Natural killer cell (primary cell): Measurements from ENCODE around the gene MRPL52. TPM values are rescaled to one million over a fixed set of nuclear protein-coding genes. Genes with fewer than 3 reads are reported as not detected.

ENCODE experiments used
- ATAC-seq, 3 donors: fragments of 150-1000 bp in 2 of 3; fragments of 200-7000 bp in 1 of 3; cut with Tn5 transposase; 1 replicate in 1 of 3; 2 replicates in 2 of 3; pipeline ENCODE4 v1.10.0; 2021; ENCODE audit warnings: mild to moderate bottlenecking in 2 of 3, moderate library complexity in 2 of 3
- DNase-seq, 2 donors: peaks; one replicate each; pipeline versions ENCODE4 v3.0.0 to v3.0.0-alpha.2; 2013 to 2021; ENCODE audit warnings: mixed read lengths in 1 of 2
- H3K27ac ChIP-seq: one replicate; pipeline ENCODE4 v1.5.1; 2013; ENCODE audit warnings: mild to moderate bottlenecking, low read length
- H3K27me3 ChIP-seq: one replicate; pipeline ENCODE4 v1.6.1; 2013; ENCODE audit warnings: low read length; ENCODE audit not compliant: control insufficient read depth, insufficient read depth
- H3K36me3 ChIP-seq: one replicate; pipeline ENCODE4 v1.6.1; 2013; ENCODE audit warnings: low read length; ENCODE audit not compliant: control insufficient read depth, insufficient read depth
- H3K4me1 ChIP-seq: one replicate; pipeline ENCODE4 v1.6.1; 2013; ENCODE audit warnings: low read length; ENCODE audit not compliant: control insufficient read depth, insufficient read depth
- H3K4me3 ChIP-seq: one replicate; pipeline ENCODE4 v1.5.1; 2013; ENCODE audit warnings: low read length
- H3K9me3 ChIP-seq: one replicate; pipeline ENCODE4 v1.6.1; 2013; ENCODE audit warnings: low read length; ENCODE audit not compliant: control insufficient read depth, insufficient read depth
- H3K27ac Mint-ChIP-seq, 2 donors: one replicate each; pipeline ENCODE4 v1.8.0; 2022; ENCODE audit warnings: mild to moderate bottlenecking in 2 of 2, mixed read lengths in 2 of 2, moderate library complexity in 1 of 2
- H3K27me3 Mint-ChIP-seq, 2 donors: one replicate each; pipeline ENCODE4 v1.8.0; 2022; ENCODE audit warnings: low read depth in 2 of 2, mixed read lengths in 2 of 2
- H3K36me3 Mint-ChIP-seq: one replicate; pipeline ENCODE4 v1.8.0; 2022; ENCODE audit warnings: mixed read lengths
- H3K4me1 Mint-ChIP-seq, 2 donors: one replicate each; pipeline ENCODE4 v1.8.0; 2022; ENCODE audit warnings: mixed read lengths in 2 of 2
- H3K4me3 Mint-ChIP-seq: one replicate; pipeline ENCODE4 v1.8.0; 2022; ENCODE audit warnings: mild to moderate bottlenecking, moderate library complexity, mixed read lengths
- H3K9me3 Mint-ChIP-seq, 2 donors: one replicate each; pipeline ENCODE4 v1.8.0; 2022; ENCODE audit warnings: mixed read lengths in 2 of 2
- WGBS: methylation state at CpG from one replicate; pipeline ENCODE4 v1.1.7; 2013; ENCODE audit warnings: missing lambda C conversion rate; ENCODE audit not compliant: insufficient coverage; 5-methylcytosine and 5-hydroxymethylcytosine counted together
- intact Hi-C: fragments of 100-400 bp; cut with micrococcal nuclease; formaldehyde crosslinking; loops from one replicate; pipeline ENCODE4 v1.14.2; 2022
- total RNA-seq, 4 donors: library from RNA; stranded (reverse); fragments of 120-200 nt in 1 of 4; gene quantifications; one replicate each; pipeline versions ENCODE4 v1.2.3 to v1.2.4, GENCODE V29; 2013 to 2022
- TF ChIP-seq, protein P1 (sequence below): fragments of 200-600 bp; IDR thresholded peaks from one replicate; pipeline ENCODE4 v1.8.0; 2022; ENCODE audit warnings: antibody characterized with exemption

MRPL52 gene
- total RNA-seq, 3 donors from 2014 or later (not counting 1 experiment from before 2014, with no cell fraction given): 40.5 to 42.0 (median 41.6) TPM

DNA sequence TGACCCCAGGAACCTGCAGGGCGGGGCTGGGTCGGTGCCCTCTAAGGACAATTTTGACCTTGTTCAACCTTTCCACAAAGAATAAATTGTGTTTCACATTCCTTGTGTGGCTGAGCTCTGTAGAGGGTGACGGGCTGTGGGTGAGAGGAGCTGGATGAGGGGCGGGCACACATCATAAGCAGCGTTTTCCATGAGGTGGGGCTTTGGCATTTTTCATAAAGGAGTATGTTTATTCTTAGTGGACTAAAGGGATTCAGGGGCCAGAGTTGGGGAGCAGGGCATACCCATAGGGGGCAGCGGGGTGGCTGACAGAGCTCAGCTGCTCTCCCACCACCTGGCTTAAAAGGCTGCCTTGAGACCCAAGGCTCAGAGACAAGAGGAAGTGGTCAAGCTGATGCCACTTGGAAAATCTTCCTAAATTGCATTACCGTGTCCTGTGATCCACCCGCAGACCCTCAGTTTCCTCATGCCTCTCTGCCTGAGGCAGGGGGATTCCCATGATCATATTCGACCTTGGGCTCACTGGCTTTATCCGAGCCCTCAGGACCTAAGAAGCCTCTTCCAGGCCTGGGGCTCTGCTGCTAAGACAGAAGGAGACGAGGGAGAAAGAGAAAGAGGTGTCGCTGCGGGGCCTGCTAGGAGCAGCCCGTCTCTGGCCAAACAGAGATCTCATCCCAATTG is 18.1 kb downstream of the MRPL52 start:
- Mint-ChIP-seq H3K4me3 (no peak overlapping the region), H3K27ac (no peak overlapping the region), H3K9me3 (no peaks in the 10 kb centered on the region), H3K27me3 (peaks cover 11 to 32% of the 10 kb centered on the region in 2 donors), H3K4me1 (peaks cover 0 to 5% of the 10 kb centered on the region in 2 donors), H3K36me3 (no peaks in the 10 kb centered on the region)
- 52% methylated on average over 13 of the region's 14 CpGs for WGBS
- Histone ChIP-seq H3K4me3 (no peak overlapping the region), H3K36me3 (no peaks in the 10 kb centered on the region), H3K9me3 (no peaks in the 10 kb centered on the region), H3K27me3 (peaks cover 3% of the 10 kb centered on the region), H3K4me1 (peaks cover 12% of the 10 kb centered on the region), H3K27ac (no peak overlapping the region)
- intact Hi-C loops: no loop called here
- TF ChIP-seq, protein P1, sequence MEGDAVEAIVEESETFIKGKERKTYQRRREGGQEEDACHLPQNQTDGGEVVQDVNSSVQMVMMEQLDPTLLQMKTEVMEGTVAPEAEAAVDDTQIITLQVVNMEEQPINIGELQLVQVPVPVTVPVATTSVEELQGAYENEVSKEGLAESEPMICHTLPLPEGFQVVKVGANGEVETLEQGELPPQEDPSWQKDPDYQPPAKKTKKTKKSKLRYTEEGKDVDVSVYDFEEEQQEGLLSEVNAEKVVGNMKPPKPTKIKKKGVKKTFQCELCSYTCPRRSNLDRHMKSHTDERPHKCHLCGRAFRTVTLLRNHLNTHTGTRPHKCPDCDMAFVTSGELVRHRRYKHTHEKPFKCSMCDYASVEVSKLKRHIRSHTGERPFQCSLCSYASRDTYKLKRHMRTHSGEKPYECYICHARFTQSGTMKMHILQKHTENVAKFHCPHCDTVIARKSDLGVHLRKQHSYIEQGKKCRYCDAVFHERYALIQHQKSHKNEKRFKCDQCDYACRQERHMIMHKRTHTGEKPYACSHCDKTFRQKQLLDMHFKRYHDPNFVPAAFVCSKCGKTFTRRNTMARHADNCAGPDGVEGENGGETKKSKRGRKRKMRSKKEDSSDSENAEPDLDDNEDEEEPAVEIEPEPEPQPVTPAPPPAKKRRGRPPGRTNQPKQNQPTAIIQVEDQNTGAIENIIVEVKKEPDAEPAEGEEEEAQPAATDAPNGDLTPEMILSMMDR: no peak
- DNase-seq (no peak), ATAC-seq (no peak)

GRCh38 chr14:22848351-22849164 is 18.9 kb downstream of the MRPL52 start:
- ATAC-seq: no peak
- H3K9me3 ChIP-seq: no peaks in the 10 kb centered on the region
- WGBS: 21% methylated on average over 9 of the region's 12 CpGs
- no peak overlapping the region for H3K27ac ChIP-seq
- H3K4me3 Mint-ChIP-seq: no peak overlapping the region
- DNase-seq: no peak
- intact Hi-C loops: no loop called here
- H3K36me3 ChIP-seq: no peaks in the 10 kb centered on the region
- H3K27me3 ChIP-seq: peaks cover 4% of the 10 kb centered on the region
- peaks cover 11 to 29% of the 10 kb centered on the region in 2 donors for H3K27me3 Mint-ChIP-seq
- peaks cover 20% of the 10 kb centered on the region for H3K4me1 ChIP-seq
- H3K36me3 Mint-ChIP-seq: no peaks in the 10 kb centered on the region
- no peak overlapping the region for H3K4me3 ChIP-seq
- H3K27ac Mint-ChIP-seq: no peak overlapping the region
- H3K4me1 Mint-ChIP-seq: peaks cover 0 to 11% of the 10 kb centered on the region in 2 donors
- TF ChIP-seq, protein P1: no peak
- no peaks in the 10 kb centered on the region for H3K9me3 Mint-ChIP-seq

DNA sequence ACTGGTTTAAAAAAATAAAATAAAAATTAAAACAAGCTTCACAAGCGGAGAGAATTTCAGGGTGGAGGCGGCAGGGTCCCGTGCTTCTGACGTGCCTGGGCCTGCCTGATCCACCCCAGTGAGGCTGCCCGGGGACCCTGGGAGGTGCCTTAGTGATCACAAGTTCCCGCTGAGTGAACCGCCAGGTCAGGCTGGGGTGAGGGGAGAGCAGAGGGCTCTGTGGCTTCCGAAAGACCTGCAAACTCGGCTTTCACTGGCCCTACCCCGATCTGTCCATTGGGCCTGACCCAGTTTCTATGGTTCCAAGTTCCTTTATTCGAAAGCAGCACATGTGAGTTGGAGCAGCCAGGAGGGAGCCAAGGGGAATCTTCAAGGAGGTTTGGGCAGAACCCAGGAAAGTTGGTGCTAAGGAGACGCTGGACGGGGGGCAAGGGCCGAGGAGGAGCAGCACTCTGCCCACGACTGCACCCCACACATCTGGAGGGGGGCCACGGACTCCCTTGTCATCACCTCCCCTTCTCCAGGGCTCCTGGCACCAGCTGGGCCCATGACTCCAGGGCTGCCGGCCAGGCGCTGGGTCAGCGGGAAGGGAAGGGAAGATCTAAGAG is 19.6 kb downstream of the MRPL52 start:
- 90% methylated on average over 18 of the region's 19 CpGs for WGBS
- H3K4me1 ChIP-seq: peaks cover 22% of the 10 kb centered on the region
- Mint-ChIP-seq H3K27me3 (peaks cover 11 to 28% of the 10 kb centered on the region in 2 donors), H3K4me3 (no peak overlapping the region), H3K27ac (no peak overlapping the region), H3K36me3 (no peaks in the 10 kb centered on the region), H3K9me3 (no peaks in the 10 kb centered on the region), H3K4me1 (peaks cover 0 to 11% of the 10 kb centered on the region in 2 donors)
- DNase-seq: no peak
- ATAC-seq: no peak
- no peaks in the 10 kb centered on the region for H3K9me3 ChIP-seq
- H3K4me3 ChIP-seq: no peak overlapping the region
- TF ChIP-seq, protein P1: no peak
- H3K27ac ChIP-seq: no peak overlapping the region
- intact Hi-C loops: no loop called here
- H3K36me3 ChIP-seq: no peaks in the 10 kb centered on the region
- H3K27me3 ChIP-seq: peaks cover 7% of the 10 kb centered on the region
